AML-193 (cell line): ENCODE results near the gene LGALS4.
A peak's percentile ranks its signal among the peaks of the same experiment; 100 is the strongest.
"Not testable (repeated sequence)": the region's sequence is repeated elsewhere in the genome, so short reads cannot be mapped to it uniquely, and the experiment has no call there.

Source experiments
- DNase-seq, 2 experiments: peaks; one replicate each; lab custom pipeline; 2025; lab: John Stamatoyannopoulos, UW

The LGALS4 gene

DNA sequence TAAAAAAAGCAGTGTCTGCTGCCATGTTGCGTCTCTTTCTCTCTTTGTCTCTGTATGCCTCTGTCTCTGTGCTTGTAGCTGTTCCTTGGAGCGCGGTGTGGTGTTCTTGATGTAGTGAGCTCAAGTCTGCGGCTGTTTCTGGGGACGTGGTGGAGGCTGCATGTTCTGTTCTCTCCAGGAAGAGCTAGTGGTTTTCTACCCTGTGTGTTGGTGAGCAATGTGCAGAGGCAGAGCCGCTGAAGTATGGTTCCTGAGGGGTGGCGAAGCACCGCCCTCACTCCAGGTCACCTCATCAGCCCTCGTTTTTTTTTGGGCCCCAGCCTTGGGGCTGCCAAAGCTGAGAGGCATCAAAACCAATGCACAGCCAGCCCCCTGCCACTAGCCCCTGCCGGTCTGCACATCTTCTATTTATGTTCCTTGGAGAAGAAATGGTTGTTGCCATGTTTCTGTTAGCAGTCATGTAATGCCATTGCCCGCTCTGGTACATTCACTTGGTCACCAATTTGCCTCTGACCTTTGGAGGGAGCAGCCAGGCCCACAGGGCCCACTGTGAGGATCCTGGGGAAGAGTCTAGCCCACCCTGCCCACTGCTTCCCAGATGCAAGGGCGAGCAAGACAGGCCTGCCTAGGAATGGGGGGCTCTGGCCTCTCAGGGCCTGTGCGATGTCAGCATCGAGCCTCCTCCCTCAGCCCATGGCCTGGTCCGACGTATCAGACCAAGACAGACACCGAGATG, 29.9 kb upstream of the LGALS4 start:
- no peak for DNase-seq

DNA sequence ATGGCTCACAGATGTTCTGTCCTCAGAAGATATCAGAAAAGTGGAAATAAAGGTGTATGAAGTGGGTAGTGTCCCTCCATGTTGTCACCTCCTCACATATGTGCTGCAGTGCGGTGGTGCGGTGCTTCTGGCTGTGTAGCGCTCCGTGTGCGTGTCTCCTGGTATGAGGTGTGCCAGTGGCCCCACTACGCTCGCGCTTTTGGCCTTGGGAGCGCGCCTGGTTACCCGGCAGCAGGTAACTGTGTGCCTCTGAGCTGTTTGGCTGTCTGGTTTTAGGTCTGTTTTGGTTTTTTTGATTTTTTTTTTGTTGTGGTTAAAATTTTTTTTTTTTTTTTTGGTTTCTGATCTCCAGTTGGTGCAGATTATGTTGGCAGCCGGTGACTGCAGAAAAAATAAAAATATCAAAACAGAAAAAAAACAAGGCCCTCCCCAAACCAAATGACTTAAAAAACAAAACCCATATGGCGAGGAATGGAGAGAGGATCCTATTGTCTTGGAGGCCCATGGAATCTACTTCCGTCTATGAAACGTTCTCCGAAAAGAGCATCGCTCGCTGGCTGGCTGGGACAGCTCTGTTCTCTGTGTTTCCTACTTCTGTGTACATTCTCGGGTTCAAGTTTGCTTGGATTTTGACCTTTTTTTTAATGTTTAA, 29.2 kb upstream of the LGALS4 start:
- no peak for DNase-seq

GRCh38 chr19:38841180-38841766, 28.5 kb upstream of the LGALS4 start:
- no peak for DNase-seq

- DNase-seq = no peak
These were observed 27.8 kb upstream of the LGALS4 start for GRCh38 chr19:38840583-38840968.

DNA sequence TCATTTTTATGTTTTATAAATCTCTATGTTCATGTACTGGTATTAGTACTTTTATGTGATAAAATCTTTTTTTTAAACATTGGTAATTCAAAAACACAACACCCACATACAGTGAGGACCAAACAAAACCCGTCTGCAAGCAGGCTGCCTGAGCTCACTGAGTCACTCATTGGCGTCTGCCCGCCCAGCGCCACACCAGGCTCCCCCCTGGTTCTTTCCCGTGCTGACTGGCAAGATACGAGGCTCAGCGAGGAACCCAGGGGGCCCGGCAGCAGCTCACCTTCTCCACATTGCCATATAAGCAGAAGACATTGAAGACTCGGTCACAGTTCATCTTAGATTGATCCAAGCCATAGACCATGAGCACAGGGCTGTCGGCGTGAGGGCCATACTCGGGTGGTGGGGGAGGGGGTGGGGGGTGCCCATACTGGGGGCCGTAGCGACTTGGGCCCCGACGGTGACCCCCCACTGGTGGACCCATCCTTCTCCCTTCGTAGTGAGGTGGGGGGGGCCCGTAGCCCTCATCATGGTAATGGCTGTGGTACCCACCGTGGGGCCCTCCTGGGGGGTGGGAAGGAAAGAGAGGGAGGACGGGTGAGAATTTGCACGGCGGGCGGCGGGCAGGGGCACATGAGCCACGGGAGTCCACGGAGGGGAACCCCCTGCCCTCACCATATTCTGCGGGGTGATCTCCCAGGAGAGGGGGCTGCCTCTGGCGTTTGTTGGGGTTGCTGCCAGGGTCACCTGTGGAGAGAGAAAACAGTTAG, 27.3 kb upstream of the LGALS4 start:
- DNase-seq = no peak

DNA sequence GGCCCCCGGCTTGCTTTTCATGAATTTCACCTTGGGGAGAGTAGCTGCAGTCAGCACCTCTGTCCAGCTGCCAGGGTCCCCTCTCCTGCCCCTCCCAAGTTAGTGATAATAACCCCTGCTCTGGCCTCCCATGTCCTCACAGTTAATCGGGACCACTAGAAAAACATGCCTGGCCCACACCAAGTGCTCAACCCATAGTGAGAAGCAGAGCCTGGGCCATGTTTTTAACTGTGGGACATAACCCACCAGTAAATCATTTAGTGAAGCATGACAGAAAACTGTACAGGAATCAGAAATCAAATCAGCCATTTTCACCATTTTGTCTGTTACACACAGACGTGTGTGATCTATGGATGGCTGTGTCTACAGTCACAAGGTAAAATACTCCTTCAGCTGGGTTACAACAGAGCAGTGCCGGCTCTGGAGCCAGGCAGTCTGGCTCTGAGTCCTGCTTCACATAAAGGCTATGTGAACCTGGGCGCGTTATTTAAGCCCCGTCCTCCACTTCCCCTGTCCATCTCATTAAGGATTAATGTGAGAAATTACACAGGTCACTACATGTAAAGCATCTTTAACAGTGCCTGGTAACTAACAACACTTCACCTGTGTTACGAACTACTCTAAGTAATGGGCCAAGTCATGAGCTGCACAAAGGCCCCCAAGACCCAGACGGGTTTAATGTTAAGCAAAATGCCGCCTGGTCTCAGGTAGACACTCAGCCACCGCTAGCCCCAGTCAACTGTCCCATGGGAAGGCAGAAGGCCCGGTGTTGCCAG, 26.4 kb upstream of the LGALS4 start:
- DNase-seq = no peak

GRCh38 chr19:38838208-38838985, 25.7 kb upstream of the LGALS4 start:
- DNase-seq = no peak

DNA sequence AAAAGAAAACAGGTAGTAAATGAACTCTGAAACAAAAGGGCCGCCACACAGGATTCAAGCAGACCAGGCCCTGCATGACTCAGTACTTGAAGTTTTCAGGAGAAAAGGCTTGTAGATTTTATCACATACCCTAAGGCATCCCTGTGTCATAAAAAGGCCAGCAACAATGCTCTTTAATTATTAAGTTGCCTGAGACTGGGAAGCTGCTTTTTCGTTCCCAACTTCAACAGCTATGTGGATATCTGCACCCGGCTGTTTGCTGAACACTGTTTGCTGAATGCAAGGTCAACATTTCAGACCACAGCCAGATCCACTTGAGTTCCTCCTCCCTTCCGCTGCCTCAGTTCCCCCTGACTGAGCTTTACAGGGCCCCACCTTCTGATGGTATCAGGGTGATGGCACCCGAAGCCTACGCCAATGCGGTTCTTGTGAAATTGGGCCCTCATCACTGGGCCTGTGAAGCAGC, 24.9 kb upstream of the LGALS4 start:
- DNase-seq = no peak

GRCh38 chr19:38836983-38837626, 24.4 kb upstream of the LGALS4 start:
- DNase-seq = no peak

GRCh38 chr19:38836159-38836982, 23.6 kb upstream of the LGALS4 start:
- no peak for DNase-seq

DNA sequence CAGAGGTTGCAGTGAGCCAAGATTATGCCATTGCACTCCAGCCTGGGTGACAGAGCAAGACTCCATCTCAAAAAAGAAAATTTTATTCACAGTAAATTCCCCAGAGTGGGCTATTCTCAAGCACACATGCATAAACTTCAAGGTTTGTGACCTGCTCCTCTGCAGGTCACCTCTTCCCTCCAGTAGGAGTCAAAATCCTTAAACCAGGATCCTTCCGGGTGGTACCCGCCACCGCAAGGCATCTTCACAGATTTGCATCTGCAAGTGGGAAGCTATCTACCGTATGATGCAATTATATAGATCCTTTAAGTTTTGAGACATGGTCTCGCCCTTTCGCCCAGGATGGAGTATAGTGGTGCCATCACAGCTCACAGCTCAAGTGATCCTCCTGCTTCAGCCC, 21.8 kb upstream of the LGALS4 start:
- DNase-seq = no peak

- DNase-seq = no peak
These were observed 21.4 kb upstream of the LGALS4 start for GRCh38 chr19:38834104-38834490.

- no peak for DNase-seq
These were observed 20.3 kb upstream of the LGALS4 start for GRCh38 chr19:38833092-38833425.

DNA sequence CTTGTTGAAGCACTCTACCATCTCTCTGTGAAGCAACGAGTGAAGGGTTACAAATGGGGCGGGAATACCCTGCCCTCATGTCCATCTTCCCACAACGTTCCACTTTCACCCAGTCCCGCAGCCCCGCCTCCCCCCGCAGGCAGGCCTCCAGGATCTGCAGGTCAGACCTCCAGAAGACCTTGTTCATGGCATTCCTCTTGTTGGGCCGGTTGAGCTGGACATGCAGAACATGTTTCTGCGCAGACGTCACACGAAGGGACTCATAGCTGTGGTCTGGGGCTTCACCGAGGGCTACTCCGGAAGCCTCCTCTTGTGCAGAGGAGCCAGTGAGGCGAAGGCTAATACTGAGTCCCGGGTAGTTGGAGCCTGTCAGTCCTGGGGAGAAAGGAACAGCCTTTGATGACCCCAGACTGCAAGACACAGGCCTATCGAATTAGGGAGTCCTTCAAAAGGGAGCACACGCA, 18.4 kb upstream of the LGALS4 start:
- DNase-seq = peak; percentile 24 to 45

DNA sequence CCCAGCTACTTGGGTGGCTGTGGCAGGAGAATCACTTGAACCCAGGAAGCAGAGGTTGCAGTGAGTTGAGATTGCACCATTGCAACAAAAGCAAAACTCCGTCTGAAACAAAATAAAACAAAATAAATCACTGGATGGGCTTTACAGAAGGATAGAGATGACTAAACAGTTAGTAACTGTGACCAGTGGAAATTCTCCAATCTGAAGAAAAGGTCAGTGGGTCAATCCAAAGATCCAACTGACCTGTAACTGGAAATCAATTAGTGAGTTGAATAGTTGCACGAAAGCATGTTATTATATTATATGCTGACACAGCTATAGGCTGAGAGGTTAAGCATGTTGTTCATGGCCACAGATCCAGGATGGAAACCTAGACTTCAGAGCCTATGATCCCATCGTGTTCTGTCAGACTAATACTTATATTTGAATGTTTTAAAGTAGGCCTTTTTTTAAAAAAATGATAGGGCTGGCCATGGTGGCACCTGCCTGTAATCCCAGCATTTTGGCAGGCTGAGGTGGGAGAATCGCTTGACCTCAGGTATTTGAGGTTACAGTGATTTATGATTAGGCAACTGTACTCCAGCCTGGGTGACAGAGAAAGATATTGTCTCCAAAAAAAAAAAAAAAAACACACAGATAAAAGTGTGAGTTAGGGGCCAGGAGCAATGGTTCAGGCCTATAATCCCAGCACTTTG, 17.4 kb upstream of the LGALS4 start:
- no peak for DNase-seq

- peak; percentile 41 to 43 for DNase-seq
These were observed 16.5 kb upstream of the LGALS4 start for GRCh38 chr19:38829203-38829602.

- no peak for DNase-seq
These were observed 14.3 kb upstream of the LGALS4 start for GRCh38 chr19:38826856-38827551.

GRCh38 chr19:38825936-38826335, 13.2 kb upstream of the LGALS4 start:
- not testable (repeated sequence) for DNase-seq
